ENCODE results near the gene PDE4D. TPM values are rescaled to one million over a fixed set of nuclear protein-coding genes. Genes with fewer than 3 reads are reported as not detected.

PDE4D gene
- total RNA-seq, 1 donor from 2014 or later, result 14.2 TPM

- H3K4me1 Mint-ChIP-seq (ENCODE audit: low read depth, unreplicated experiment), result no peaks in the 10 kb centered on the region
- DNase-seq (ENCODE audit: low read depth) (no peak), FAIRE-seq (no peak)
- no peaks in the 10 kb centered on the region for H4K20me1 ChIP-seq (ENCODE audit: insufficient read depth, low read length)
- H3K36me3 ChIP-seq (ENCODE audit: insufficient read depth, low read length), result no peaks in the 10 kb centered on the region
- H3K4me3 Mint-ChIP-seq (ENCODE audit: unreplicated experiment), result no peak overlapping the region
- H3K4me2 ChIP-seq (ENCODE audit: low read length), result no peak overlapping the region
- H3K36me3 Mint-ChIP-seq (ENCODE audit: low read depth, unreplicated experiment), result no peaks in the 10 kb centered on the region
- H3K9me3 Mint-ChIP-seq (ENCODE audit: unreplicated experiment), result no peaks in the 10 kb centered on the region
- H3K4me3 ChIP-seq (ENCODE audit: insufficient read depth, low read depth, low read length), result no peak overlapping the region
- H3K27me3 Mint-ChIP-seq (ENCODE audit: low read depth, unreplicated experiment), result no peaks in the 10 kb centered on the region
- no peak overlapping the region for H2AFZ ChIP-seq (ENCODE audit: low read depth, low read length)
- H3K9ac ChIP-seq (ENCODE audit: low read length), result no peak overlapping the region
- no peak overlapping the region for H3K27ac Mint-ChIP-seq (ENCODE audit: unreplicated experiment)
- no peak for TF ChIP-seq CTCF (IDR thresholded peaks at IDR 0.05; ENCODE audit: insufficient read depth, low read depth, low read length)
- TF ChIP-seq EZH2 (IDR thresholded peaks at IDR 0.05; ENCODE audit: insufficient read depth, low read length), result no peak
- no peaks in the 10 kb centered on the region for H3K27me3 ChIP-seq (ENCODE audit: insufficient read depth, low read length)
- H3K4me1 ChIP-seq (ENCODE audit: insufficient read depth, low read length), result no peaks in the 10 kb centered on the region
- no peak overlapping the region for H3K27ac ChIP-seq (ENCODE audit: low read depth, low read length)
- H3K9me3 ChIP-seq (ENCODE audit: insufficient read depth, low read depth, low read length), result no peaks in the 10 kb centered on the region
- no peaks in the 10 kb centered on the region for H3K79me2 ChIP-seq (ENCODE audit: insufficient read depth, low read length)
These were observed 161.2 kb downstream of the PDE4D start for GRCh38 chr5:59732301-59732700.

GRCh38 chr5:59731809-59732208, 161.7 kb downstream of the PDE4D start:
- Histone ChIP-seq H3K27ac (ENCODE audit: low read depth, low read length) (no peak overlapping the region), H3K4me3 (ENCODE audit: insufficient read depth, low read depth, low read length) (no peak overlapping the region), H3K4me1 (ENCODE audit: insufficient read depth, low read length) (no peaks in the 10 kb centered on the region), H3K79me2 (ENCODE audit: insufficient read depth, low read length) (no peaks in the 10 kb centered on the region), H4K20me1 (ENCODE audit: insufficient read depth, low read length) (no peaks in the 10 kb centered on the region), H3K4me2 (ENCODE audit: low read length) (no peak overlapping the region), H3K36me3 (ENCODE audit: insufficient read depth, low read length) (no peaks in the 10 kb centered on the region), H3K9me3 (ENCODE audit: insufficient read depth, low read depth, low read length) (no peaks in the 10 kb centered on the region), H3K9ac (ENCODE audit: low read length) (no peak overlapping the region), H3K27me3 (ENCODE audit: insufficient read depth, low read length) (no peaks in the 10 kb centered on the region), H2AFZ (ENCODE audit: low read depth, low read length) (no peak overlapping the region)
- FAIRE-seq (no peak), DNase-seq (ENCODE audit: low read depth) (no peak)
- H3K27ac Mint-ChIP-seq (ENCODE audit: unreplicated experiment), result no peak overlapping the region
- H3K36me3 Mint-ChIP-seq (ENCODE audit: low read depth, unreplicated experiment), result no peaks in the 10 kb centered on the region
- no peaks in the 10 kb centered on the region for H3K9me3 Mint-ChIP-seq (ENCODE audit: unreplicated experiment)
- H3K4me3 Mint-ChIP-seq (ENCODE audit: unreplicated experiment), result no peak overlapping the region
- H3K4me1 Mint-ChIP-seq (ENCODE audit: low read depth, unreplicated experiment), result no peaks in the 10 kb centered on the region
- H3K27me3 Mint-ChIP-seq (ENCODE audit: low read depth, unreplicated experiment), result no peaks in the 10 kb centered on the region
- no peak for TF ChIP-seq EZH2 (IDR thresholded peaks at IDR 0.05; ENCODE audit: insufficient read depth, low read length)
- TF ChIP-seq CTCF (IDR thresholded peaks at IDR 0.05; ENCODE audit: insufficient read depth, low read depth, low read length), result no peak

- H3K9me3 Mint-ChIP-seq (ENCODE audit: unreplicated experiment), result no peaks in the 10 kb centered on the region
These were observed 163.7 kb downstream of the PDE4D start for GRCh38 chr5:59729820-59730219.

More at GRCh38 chr5:59729820-59730219, 163.7 kb downstream of the PDE4D start:
- H3K27ac Mint-ChIP-seq (ENCODE audit: unreplicated experiment), result no peak overlapping the region
- H3K4me1 Mint-ChIP-seq (ENCODE audit: low read depth, unreplicated experiment), result no peaks in the 10 kb centered on the region
- H3K36me3 Mint-ChIP-seq (ENCODE audit: low read depth, unreplicated experiment), result no peaks in the 10 kb centered on the region
- no peak overlapping the region for H3K4me3 Mint-ChIP-seq (ENCODE audit: unreplicated experiment)
- Histone ChIP-seq H4K20me1 (ENCODE audit: insufficient read depth, low read length) (no peaks in the 10 kb centered on the region), H3K9me3 (ENCODE audit: insufficient read depth, low read depth, low read length) (no peaks in the 10 kb centered on the region), H3K4me2 (ENCODE audit: low read length) (no peak overlapping the region), H3K4me1 (ENCODE audit: insufficient read depth, low read length) (no peaks in the 10 kb centered on the region), H2AFZ (ENCODE audit: low read depth, low read length) (no peak overlapping the region), H3K4me3 (ENCODE audit: insufficient read depth, low read depth, low read length) (no peak overlapping the region), H3K27me3 (ENCODE audit: insufficient read depth, low read length) (no peaks in the 10 kb centered on the region), H3K27ac (ENCODE audit: low read depth, low read length) (no peak overlapping the region), H3K9ac (ENCODE audit: low read length) (no peak overlapping the region), H3K36me3 (ENCODE audit: insufficient read depth, low read length) (no peaks in the 10 kb centered on the region), H3K79me2 (ENCODE audit: insufficient read depth, low read length) (no peaks in the 10 kb centered on the region)
- TF ChIP-seq CTCF (IDR thresholded peaks at IDR 0.05; ENCODE audit: insufficient read depth, low read depth, low read length) (no peak), EZH2 (IDR thresholded peaks at IDR 0.05; ENCODE audit: insufficient read depth, low read length) (no peak)
- DNase-seq (ENCODE audit: low read depth) (no peak), FAIRE-seq (no peak)
- H3K27me3 Mint-ChIP-seq (ENCODE audit: low read depth, unreplicated experiment), result no peaks in the 10 kb centered on the region

Measured in astrocyte (in vitro differentiated cells and primary cell).